PC-9 (cell line): ENCODE results near the gene TTYH1. TPM values are rescaled to one million over a fixed set of nuclear protein-coding genes. Genes with fewer than 3 reads are reported as not detected.

Experiments
- BruUV-seq: library from RNA; stranded (reverse); fragments of 400-500 nt; replicated peaks from 2 replicates; lab custom pipeline; 2021; lab: Mats Ljungman, UMichigan
- CTCF ChIA-PET: fragments of 300-600 bp; sonication (Branson Sonifier 250); formaldehyde crosslinking; loops from one replicate; lab custom pipeline; 2022; ENCODE audit warnings: antibody characterized with exemption; lab: Charles Lee
- POLR2A ChIA-PET: fragments of 300-600 bp; sonication (Branson Sonifier 250); formaldehyde crosslinking; loops from one replicate; lab custom pipeline; 2022; ENCODE audit warnings: antibody characterized with exemption; ENCODE audit not compliant: unreplicated experiment; lab: Charles Lee
- DNase-seq, 2 experiments: peaks; one replicate each; pipeline versions ENCODE4 v3.0.0 to v3.0.0-alpha.2; 2015 to 2022; ENCODE audit warnings: mixed read lengths in 1 of 2
- H2AFZ ChIP-seq: fragments of 200-600 bp; sonication (generic); 2 replicates; pipeline ENCODE4 v1.8.1; 2017; ENCODE audit warnings: antibody characterized with exemption
- H3F3A ChIP-seq: fragments of 200-600 bp; sonication (generic); 2 replicates; pipeline ENCODE4 v1.8.1; 2017; ENCODE audit warnings: antibody characterized with exemption, mild to moderate bottlenecking, low read depth; ENCODE audit not compliant: insufficient read depth
- H3K27ac ChIP-seq: fragments of 200-600 bp; sonication (generic); 2 replicates; pipeline ENCODE4 v1.6.1; 2016; ENCODE audit warnings: mixed run types
- H3K27me3 ChIP-seq: fragments of 200-600 bp; sonication (generic); 2 replicates; pipeline ENCODE4 v1.6.1; 2016; ENCODE audit warnings: low read depth, mixed run types; ENCODE audit not compliant: insufficient read depth
- H3K36me3 ChIP-seq: fragments of 200-600 bp; sonication (generic); 2 replicates; pipeline ENCODE4 v1.6.1; 2016; ENCODE audit warnings: low read depth, mixed run types
- H3K4me1 ChIP-seq: fragments of 200-600 bp; sonication (generic); replicated peaks from 2 replicates; pipeline ENCODE4 v1.6.1; 2016; ENCODE audit warnings: mixed run types; ENCODE audit not compliant: insufficient read depth
- H3K4me2 ChIP-seq: fragments of 200-600 bp; sonication (generic); 2 replicates; pipeline ENCODE4 v1.6.1; 2017; ENCODE audit warnings: mixed run types
- H3K4me3 ChIP-seq: fragments of 200-600 bp; sonication (generic); 2 replicates; pipeline ENCODE4 v1.6.1; 2016; ENCODE audit warnings: mixed run types
- H3K79me2 ChIP-seq: fragments of 200-600 bp; sonication (generic); 2 replicates; pipeline ENCODE4 v1.6.1; 2017; ENCODE audit warnings: low read depth, mixed run types
- H3K9me2 ChIP-seq: fragments of 200-600 bp; sonication (generic); 2 replicates; pipeline ENCODE4 v1.8.1; 2017; ENCODE audit warnings: mild to moderate bottlenecking; ENCODE audit not compliant: insufficient read depth
- H3K9me3 ChIP-seq: fragments of 200-600 bp; sonication (generic); 2 replicates; pipeline ENCODE4 v1.8.1; 2016; ENCODE audit warnings: low read depth; ENCODE audit not compliant: insufficient read depth
- H4K20me1 ChIP-seq: fragments of 200-600 bp; sonication (generic); 2 replicates; pipeline ENCODE4 v1.8.1; 2017; ENCODE audit not compliant: insufficient read depth
- EZH2 ChIP-seq: fragments of 200-600 bp; sonication (generic); IDR thresholded peaks from 2 replicates; pipeline ENCODE4 v1.8.0; 2017; ENCODE audit warnings: antibody characterized with exemption, low read depth
- intact Hi-C: fragments of 100-400 bp; cut with micrococcal nuclease; formaldehyde crosslinking; loops from one replicate; pipeline ENCODE4 v1.10.0; 2022; ENCODE audit not compliant: unreplicated experiment
- total RNA-seq: library from RNA; stranded (reverse); gene quantifications from 2 replicates; pipeline ENCODE4 v1.2.3, GENCODE V29; 2021
- TF ChIP-seq, protein P1 (sequence below): fragments of 200-600 bp; sonication (generic); conservative IDR thresholded peaks from 2 replicates; pipeline ENCODE4 v1.6.1; 2017; ENCODE audit warnings: mixed run types, antibody characterized with exemption, mild to moderate bottlenecking, moderate library complexity

The TTYH1 gene
- total RNA-seq, 1 experiment from 2014 or later, result 1.6 TPM

DNA sequence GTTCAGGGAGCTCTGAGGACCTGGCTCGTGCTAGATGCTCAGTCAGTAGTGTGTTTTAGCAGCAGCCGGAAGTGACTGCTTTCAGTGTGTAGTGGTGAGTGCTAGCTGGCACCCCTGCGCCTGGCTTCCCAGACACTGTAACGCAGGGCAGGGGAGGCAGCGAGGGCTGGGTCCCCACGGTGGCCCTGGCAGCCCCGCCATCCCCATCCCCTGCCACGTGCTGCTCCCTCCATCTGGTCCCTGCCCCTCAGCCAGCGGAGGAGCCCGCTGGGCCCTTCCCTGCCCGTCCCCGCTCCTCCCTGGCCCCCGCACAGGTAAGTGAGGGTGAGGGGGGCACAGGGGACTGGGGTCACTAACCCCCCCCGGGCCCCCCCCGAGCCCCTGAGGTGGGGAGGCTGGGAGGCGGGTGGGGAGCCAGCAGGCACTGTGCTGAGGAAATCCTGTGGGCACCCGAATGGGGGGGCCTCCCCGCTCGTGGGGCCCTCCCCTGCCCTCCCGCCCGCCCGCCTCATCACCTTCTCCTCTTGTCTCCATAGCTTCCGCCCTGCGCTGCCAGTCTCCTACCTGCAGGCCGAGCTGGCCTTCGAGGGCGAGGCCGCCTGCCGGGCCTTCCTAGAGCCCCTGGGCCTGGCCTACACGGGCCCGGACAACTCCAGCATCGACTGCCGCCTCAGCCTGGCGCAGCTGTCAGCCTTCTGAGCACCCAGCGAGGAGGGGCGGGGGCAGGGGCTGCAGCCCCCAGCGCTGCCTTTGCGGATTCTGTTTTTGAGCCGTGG lies 45.2 kb downstream of the TTYH1 start:
- no peak overlapping the region for H3K4me3 ChIP-seq
- H4K20me1 ChIP-seq, result peaks cover 44% of the 10 kb centered on the region
- H3K4me2 ChIP-seq, result peak overlapping the region; percentile 86; the same call in 1 of the 2 replicates
- ChIA-PET POLR2A (interaction anchor here (0.5 kb wide), 1 partner anchor 1194 kb away, joined by 3 read pairs; no protein-coding TSS in a partner anchor), CTCF (no interaction called here)
- no peak overlapping the region for H3K27ac ChIP-seq
- no TSS peak for BruUV-seq
- H3F3A ChIP-seq, result peaks cover 43% of the 10 kb centered on the region; the same call in 1 of the 2 replicates
- TF ChIP-seq, protein P1, sequence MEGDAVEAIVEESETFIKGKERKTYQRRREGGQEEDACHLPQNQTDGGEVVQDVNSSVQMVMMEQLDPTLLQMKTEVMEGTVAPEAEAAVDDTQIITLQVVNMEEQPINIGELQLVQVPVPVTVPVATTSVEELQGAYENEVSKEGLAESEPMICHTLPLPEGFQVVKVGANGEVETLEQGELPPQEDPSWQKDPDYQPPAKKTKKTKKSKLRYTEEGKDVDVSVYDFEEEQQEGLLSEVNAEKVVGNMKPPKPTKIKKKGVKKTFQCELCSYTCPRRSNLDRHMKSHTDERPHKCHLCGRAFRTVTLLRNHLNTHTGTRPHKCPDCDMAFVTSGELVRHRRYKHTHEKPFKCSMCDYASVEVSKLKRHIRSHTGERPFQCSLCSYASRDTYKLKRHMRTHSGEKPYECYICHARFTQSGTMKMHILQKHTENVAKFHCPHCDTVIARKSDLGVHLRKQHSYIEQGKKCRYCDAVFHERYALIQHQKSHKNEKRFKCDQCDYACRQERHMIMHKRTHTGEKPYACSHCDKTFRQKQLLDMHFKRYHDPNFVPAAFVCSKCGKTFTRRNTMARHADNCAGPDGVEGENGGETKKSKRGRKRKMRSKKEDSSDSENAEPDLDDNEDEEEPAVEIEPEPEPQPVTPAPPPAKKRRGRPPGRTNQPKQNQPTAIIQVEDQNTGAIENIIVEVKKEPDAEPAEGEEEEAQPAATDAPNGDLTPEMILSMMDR, result no peak
- TF ChIP-seq EZH2, result no peak
- H2AFZ ChIP-seq, result no peak overlapping the region
- H3K9me3 ChIP-seq, result no peaks in the 10 kb centered on the region
- H3K9me2 ChIP-seq, result no peaks in the 10 kb centered on the region
- peaks cover 46% of the 10 kb centered on the region for H3K79me2 ChIP-seq
- H3K4me1 ChIP-seq, result peaks cover 18% of the 10 kb centered on the region
- intact Hi-C loops, result loop anchor here (5.0 to 10.0 kb wide), 4 partner anchors 296 to 1014 kb away; partner anchors contain the start of genes MYADM, RDH13 and ZNF628
- H3K36me3 ChIP-seq, result peaks cover 23% of the 10 kb centered on the region; the same call in 1 of the 2 replicates
- H3K27me3 ChIP-seq, result no peaks in the 10 kb centered on the region
- no peak for DNase-seq

DNA sequence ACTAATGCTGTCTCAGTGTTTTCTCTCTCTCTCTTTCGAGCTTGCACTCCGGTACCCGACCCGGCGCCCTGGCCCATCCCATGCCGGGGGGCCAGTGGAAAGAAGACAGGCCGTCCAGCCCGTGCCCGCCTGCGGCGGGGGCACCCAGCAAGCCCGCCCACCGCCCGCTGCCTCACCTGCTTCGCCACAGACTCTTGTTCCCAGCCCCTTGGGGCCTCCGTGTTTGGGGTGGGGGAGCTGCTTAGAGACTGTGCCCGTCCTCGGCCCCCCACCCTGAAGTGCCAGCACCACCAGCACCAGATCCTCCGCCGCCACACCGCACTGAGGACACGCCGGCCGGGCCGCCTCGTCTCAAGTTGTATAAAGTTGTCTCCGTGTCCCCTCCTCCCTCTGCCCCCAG lies 45.9 kb downstream of the TTYH1 start:
- Histone ChIP-seq H3K4me3 (no peak overlapping the region), H3K9me2 (no peaks in the 10 kb centered on the region), H3K4me2 (peak overlapping the region; percentile 86), H3K27ac (no peak overlapping the region), H3K9me3 (no peaks in the 10 kb centered on the region), H3K4me1 (peaks cover 18% of the 10 kb centered on the region), H3K36me3 (peaks cover 16% of the 10 kb centered on the region; the same call in 1 of the 2 replicates), H2AFZ (no peak overlapping the region), H3K79me2 (peaks cover 38% of the 10 kb centered on the region), H3K27me3 (no peaks in the 10 kb centered on the region), H3F3A (peaks cover 47% of the 10 kb centered on the region; the same call in 1 of the 2 replicates), H4K20me1 (peaks cover 40% of the 10 kb centered on the region)
- POLR2A ChIA-PET, result interaction anchor here (0.5 to 0.6 kb wide), 2 partner anchors 275 to 1193 kb away, joined by 3 to 4 read pairs; no protein-coding TSS in a partner anchor
- CTCF ChIA-PET, result interaction anchor here (0.6 kb wide), 1 partner anchor 12 kb away, joined by 3 read pairs; the partner anchor contains the start of gene CDC42EP5
- DNase-seq, result no peak
- intact Hi-C loops, result loop anchor here (5.0 to 10.0 kb wide), 4 partner anchors 296 to 1014 kb away; partner anchors contain the start of genes MYADM, RDH13 and ZNF628
- BruUV-seq, result TSS peak; percentile 23
- TF ChIP-seq, protein P1, result no peak
- TF ChIP-seq EZH2, result no peak

DNA sequence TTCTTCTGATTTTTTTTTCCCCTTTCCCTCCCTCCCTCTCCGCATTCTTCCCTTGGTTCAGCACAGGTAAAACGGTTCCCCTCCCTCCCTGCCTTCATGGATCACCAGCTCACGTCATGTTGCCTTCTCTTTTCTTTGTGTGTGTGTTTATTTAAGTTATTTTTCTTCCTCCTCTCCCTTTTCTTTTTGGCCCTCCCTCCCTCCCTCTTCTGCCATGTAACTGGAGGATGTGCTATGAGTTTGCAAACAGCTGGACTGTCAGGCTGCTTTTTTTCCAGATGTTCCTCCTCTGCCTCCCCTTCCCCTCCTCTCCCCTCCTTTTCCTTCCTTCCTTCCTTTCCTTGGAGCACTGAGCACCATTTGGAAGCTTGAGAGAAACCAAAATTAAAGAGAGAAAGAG lies 46.3 kb downstream of the TTYH1 start:
- H3K9me2 ChIP-seq, result no peaks in the 10 kb centered on the region
- intact Hi-C loops, result loop anchor here (2.0 to 10.0 kb wide), 5 partner anchors 297 to 1013 kb away; partner anchors contain the start of genes KMT5C, MYADM, RDH13 and ZNF628
- H3K9me3 ChIP-seq, result no peaks in the 10 kb centered on the region
- no peaks in the 10 kb centered on the region for H3K27me3 ChIP-seq
- H3K27ac ChIP-seq, result peak overlapping the region; percentile 89
- peaks cover 40% of the 10 kb centered on the region for H4K20me1 ChIP-seq
- peak overlapping the region; percentile 86 for H3K4me2 ChIP-seq
- peaks cover 37% of the 10 kb centered on the region for H3K79me2 ChIP-seq
- no peak overlapping the region for H2AFZ ChIP-seq
- CTCF ChIA-PET, result interaction anchor here (0.6 to 1.0 kb wide), 4 partner anchors 11 to 627 kb away, joined by 3 to 10 read pairs (median 4); partner anchors contain the start of genes CDC42EP5 and LENG8
- BruUV-seq, result no TSS peak
- TF ChIP-seq, protein P1, result no peak
- no peak for TF ChIP-seq EZH2
- H3K4me1 ChIP-seq, result peaks cover 18% of the 10 kb centered on the region
- H3K4me3 ChIP-seq, result peak overlapping the region; percentile 77
- DNase-seq, result no peak
- peaks cover 47% of the 10 kb centered on the region; the same call in 1 of the 2 replicates for H3F3A ChIP-seq
- POLR2A ChIA-PET, result interaction anchor here (0.6 kb wide), 1 partner anchor 276 kb away, joined by 4 read pairs; no protein-coding TSS in a partner anchor
- H3K36me3 ChIP-seq, result peaks cover 14% of the 10 kb centered on the region; the same call in 1 of the 2 replicates
